ENCODE data around the gene SULF2. TPM values are rescaled to one million over a fixed set of nuclear protein-coding genes. Genes with fewer than 3 reads are reported as not detected.

The SULF2 gene
- total RNA-seq, 1 donor = 1.9 TPM

DNA sequence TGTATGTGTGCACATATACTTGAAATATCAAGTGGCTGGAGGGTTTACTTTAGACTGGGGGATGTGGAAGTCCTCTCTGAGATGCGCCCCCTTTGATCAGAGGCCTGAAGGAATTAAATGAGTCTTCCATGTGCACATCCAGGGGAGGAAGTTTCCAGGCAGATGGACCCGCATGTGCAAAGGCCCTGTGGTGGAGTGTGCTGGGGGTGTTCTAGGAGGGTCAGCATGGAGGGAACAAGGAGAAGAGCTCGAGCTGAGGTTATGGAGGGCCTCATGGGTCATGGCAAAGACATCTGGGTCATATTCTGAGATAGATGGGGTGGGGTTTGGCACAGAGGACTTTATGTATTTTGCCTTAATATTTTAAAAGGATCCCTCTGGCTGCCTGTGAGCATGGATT lies 17.7 kb upstream of the SULF2 start:
- no peak overlapping the region for H3K4me3 ChIP-seq (ENCODE audit: low read depth, low read length)
- DNase-seq (ENCODE audit: low read depth) = no peak
- TF ChIP-seq, protein P1, sequence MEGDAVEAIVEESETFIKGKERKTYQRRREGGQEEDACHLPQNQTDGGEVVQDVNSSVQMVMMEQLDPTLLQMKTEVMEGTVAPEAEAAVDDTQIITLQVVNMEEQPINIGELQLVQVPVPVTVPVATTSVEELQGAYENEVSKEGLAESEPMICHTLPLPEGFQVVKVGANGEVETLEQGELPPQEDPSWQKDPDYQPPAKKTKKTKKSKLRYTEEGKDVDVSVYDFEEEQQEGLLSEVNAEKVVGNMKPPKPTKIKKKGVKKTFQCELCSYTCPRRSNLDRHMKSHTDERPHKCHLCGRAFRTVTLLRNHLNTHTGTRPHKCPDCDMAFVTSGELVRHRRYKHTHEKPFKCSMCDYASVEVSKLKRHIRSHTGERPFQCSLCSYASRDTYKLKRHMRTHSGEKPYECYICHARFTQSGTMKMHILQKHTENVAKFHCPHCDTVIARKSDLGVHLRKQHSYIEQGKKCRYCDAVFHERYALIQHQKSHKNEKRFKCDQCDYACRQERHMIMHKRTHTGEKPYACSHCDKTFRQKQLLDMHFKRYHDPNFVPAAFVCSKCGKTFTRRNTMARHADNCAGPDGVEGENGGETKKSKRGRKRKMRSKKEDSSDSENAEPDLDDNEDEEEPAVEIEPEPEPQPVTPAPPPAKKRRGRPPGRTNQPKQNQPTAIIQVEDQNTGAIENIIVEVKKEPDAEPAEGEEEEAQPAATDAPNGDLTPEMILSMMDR (IDR thresholded peaks at IDR 0.05; ENCODE audit: insufficient read depth, low read length) = no peak

DNA sequence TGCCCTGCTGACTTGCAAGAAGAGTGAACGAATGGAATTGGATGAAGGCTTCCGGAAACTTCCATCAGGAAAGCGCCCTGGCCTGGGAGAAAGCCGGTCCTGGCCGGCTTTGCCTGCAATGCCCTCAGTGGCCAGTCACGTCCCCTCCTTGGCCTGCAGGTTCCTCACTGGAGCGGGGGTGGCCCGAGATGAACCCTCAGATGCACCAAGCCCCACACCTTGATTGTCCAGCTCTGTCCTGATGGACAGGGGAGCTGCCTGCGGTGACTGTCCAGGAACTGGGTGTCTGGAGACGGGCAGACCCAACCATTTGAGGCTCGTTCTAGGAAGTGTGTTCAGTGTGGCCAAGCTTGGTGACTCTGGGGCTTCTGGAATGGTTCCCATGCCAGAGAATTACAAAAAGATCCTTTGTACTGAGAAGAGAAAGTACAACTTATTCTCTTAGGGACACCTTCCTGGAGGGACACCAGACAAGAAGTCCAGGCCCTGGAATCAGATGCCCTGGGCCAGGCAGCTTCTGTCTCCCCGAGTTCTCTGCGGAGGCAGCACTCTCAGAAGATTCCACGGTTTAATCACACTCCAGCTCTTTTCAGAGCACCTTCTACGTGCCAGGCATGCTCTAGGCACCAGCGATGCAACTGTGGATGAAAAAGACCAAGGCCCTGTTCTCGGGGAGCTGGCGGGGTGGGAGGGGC lies 17.1 kb upstream of the SULF2 start:
- H3K4me3 ChIP-seq (ENCODE audit: low read depth, low read length) = no peak overlapping the region
- no peak for DNase-seq (ENCODE audit: low read depth)
- TF ChIP-seq, protein P1 (IDR thresholded peaks at IDR 0.05; ENCODE audit: insufficient read depth, low read length) = no peak

- TF ChIP-seq, protein P1 (IDR thresholded peaks at IDR 0.05; ENCODE audit: insufficient read depth, low read length) = no peak
- no peak overlapping the region for H3K4me3 ChIP-seq (ENCODE audit: low read depth, low read length)
- no peak for DNase-seq (ENCODE audit: low read depth)
These were observed 16.5 kb upstream of the SULF2 start for GRCh38 chr20:47801759-47802158.

- DNase-seq (ENCODE audit: low read depth) = no peak
- TF ChIP-seq, protein P1 (IDR thresholded peaks at IDR 0.05; ENCODE audit: insufficient read depth, low read length) = no peak
- no peak overlapping the region for H3K4me3 ChIP-seq (ENCODE audit: low read depth, low read length)
These were observed 15.8 kb upstream of the SULF2 start for GRCh38 chr20:47801079-47801478.

GRCh38 chr20:47800623-47801022 lies 15.3 kb upstream of the SULF2 start:
- TF ChIP-seq, protein P1 (IDR thresholded peaks at IDR 0.05; ENCODE audit: insufficient read depth, low read length) = no peak

DNA sequence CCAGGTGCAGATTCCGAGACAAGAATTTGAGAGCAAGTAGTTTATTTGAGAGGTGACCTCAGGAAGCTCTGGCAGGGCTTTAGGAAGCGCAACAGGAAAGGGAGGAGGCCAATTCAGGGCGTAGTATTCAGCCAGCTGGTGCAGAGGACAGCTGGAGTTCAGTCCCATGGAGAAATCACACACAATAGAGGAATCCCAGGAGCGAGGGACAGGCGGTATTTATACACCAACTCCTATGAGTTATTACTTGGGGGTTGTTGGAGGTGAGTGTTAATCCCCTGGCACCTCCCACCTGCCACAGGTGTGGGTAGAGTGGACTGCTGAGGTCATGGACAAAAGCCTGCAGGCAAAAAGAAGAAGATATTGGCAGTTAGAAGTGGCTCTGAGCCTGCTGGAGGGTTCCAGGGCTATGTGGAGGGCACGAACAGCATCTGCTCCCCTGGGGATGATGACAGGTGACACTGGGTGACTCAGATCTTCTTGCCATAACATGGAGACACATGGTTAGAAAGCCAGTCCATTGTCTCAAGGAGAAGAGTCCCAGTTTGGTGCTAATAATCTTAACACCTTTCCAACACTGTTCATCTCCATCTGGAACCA lies 13.9 kb upstream of the SULF2 start:
- no peak overlapping the region for H3K4me3 ChIP-seq (ENCODE audit: low read depth, low read length)
- no peak for DNase-seq (ENCODE audit: low read depth)
- TF ChIP-seq, protein P1 (IDR thresholded peaks at IDR 0.05; ENCODE audit: insufficient read depth, low read length) = no peak

More at GRCh38 chr20:47800623-47801022, 15.3 kb upstream of the SULF2 start:
- no peak for DNase-seq (ENCODE audit: low read depth)
- H3K4me3 ChIP-seq (ENCODE audit: low read depth, low read length) = no peak overlapping the region

Measured in fibroblast of the aortic adventitia (primary cell).